Heart right ventricle (tissue), 16 donors: ENCODE results near the gene HYAL3. TPM values are rescaled to one million over a fixed set of nuclear protein-coding genes. Genes with fewer than 3 reads are reported as not detected.
"Not testable (repeated sequence)": the region's sequence is repeated elsewhere in the genome, so short reads cannot be mapped to it uniquely, and the experiment has no call there.

ENCODE experiments used
- ATAC-seq, 8 donors: fragments of 200-7000 bp; cut with Tn5 transposase; one replicate each; pipeline ENCODE4 v1.9.1; 2020; ENCODE audit warnings: mild to moderate bottlenecking in 8 of 8, moderate library complexity in 8 of 8, moderate number of reproducible peaks in 1 of 8
- DNase-seq, 2 donors: peaks; one replicate each; pipeline ENCODE4 v3.0.0-alpha.2; 2020
- H3K27ac ChIP-seq, 10 donors: fragments of 200-600 bp; sonication (generic) in 2 of 10; one replicate each; pipeline versions ENCODE4 v1.5.0 to v1.8.0; 2020 to 2022; ENCODE audit warnings: mild to moderate bottlenecking in 3 of 10
- H3K27me3 ChIP-seq, 7 donors: fragments of 200-600 bp; one replicate each; pipeline ENCODE4 v1.8.0; 2021 to 2022; ENCODE audit warnings: mild to moderate bottlenecking in 2 of 7
- H3K36me3 ChIP-seq, 9 donors: fragments of 200-600 bp; sonication (generic) in 1 of 9; one replicate each; pipeline versions ENCODE4 v1.5.0 to v1.8.0; 2020 to 2022; ENCODE audit warnings: mild to moderate bottlenecking in 2 of 9
- H3K4me1 ChIP-seq, 9 donors: fragments of 200-600 bp; sonication (generic) in 1 of 9; one replicate each; pipeline versions ENCODE4 v1.5.0 to v1.8.0; 2020 to 2022; ENCODE audit warnings: mild to moderate bottlenecking in 4 of 9
- H3K4me3 ChIP-seq, 10 donors: fragments of 200-600 bp; sonication (generic) in 2 of 10; one replicate each; pipeline versions ENCODE4 v1.5.0 to v1.8.0; 2020 to 2022; ENCODE audit warnings: mild to moderate bottlenecking in 7 of 10, moderate library complexity in 2 of 10
- H3K9me3 ChIP-seq, 11 donors: fragments of 200-600 bp in 10 of 11; sonication (generic) in 2 of 11; one replicate each; pipeline versions ENCODE4 v1.5.0 to v1.8.0; 2013 to 2022; ENCODE audit warnings: mild to moderate bottlenecking in 2 of 11, control low read depth in 1 of 11, moderate library complexity in 1 of 11
- WGBS, 2 donors: extraction: QIAGEN DNeasy Blood & Tissue Kit; methylation state at CpG; one replicate each; pipeline ENCODE4 v1.1.7; 2013; ENCODE audit warnings: inconsistent platforms in 1 of 2; 5-methylcytosine and 5-hydroxymethylcytosine counted together
- intact Hi-C, 10 donors: fragments of 100-400 bp; cut with DNase I; formaldehyde crosslinking; loops; one replicate each; pipeline versions ENCODE4 v1.11.1 to v1.14.2; 2022
- polyA plus RNA-seq, 2 donors: library from polyadenylated mRNA; stranded (reverse); fragments of 200-250 nt; gene quantifications; one replicate each; pipeline ENCODE4 v1.2.3, GENCODE V29; 2013
- total RNA-seq, 10 donors: library from RNA; stranded (reverse); fragmentation: NEBNext Ultra II Directional in 3 of 10; extraction: Animal tissue kit (Norgen Biotek cat#: 25700) in 3 of 10; gene quantifications; one replicate each; pipeline versions ENCODE4 v1.2.1 to v1.2.4, GENCODE V29; 2021 to 2023
- TF ChIP-seq, protein P1 (sequence below), 9 donors: fragments of 200-600 bp; sonication (generic) in 2 of 9; IDR thresholded peaks; one replicate each; pipeline versions ENCODE4 v1.5.0 to v1.8.0; 2021 to 2022; ENCODE audit warnings: antibody characterized with exemption in 9 of 9, mild to moderate bottlenecking in 5 of 9, moderate library complexity in 1 of 9
- donor health status: Arrhythmogenic right ventricular cardiomyopathy.
- donor health status: ischemic (EF 13 %, LVEDD 7.1; RV severe dilation, severe dysfunction).
- donor health status: healthy with polysubstance abuse.
- donor health status: DM: no; HTN: yes; CAD: no.
- donor health status: DM: no; HTN: no; CAD: no.
- donor health status: ischemic (EF 25% LVEDD 6.9; RV normal size, moderate dysfunction).
- donor health status: ischemic (EF 25% LVEDD 5.7; RV mildly dilated, moderate dysfunction).
- donor health status: healthy.
- donor health status: DM: yes; HTN: yes; CAD: no.
- donor health status: Ischemic cardiomyopathy.
- donor health status: ischemic (EF 35%, LVEDD 5.7; RV mildly dilated, moderate dysfunction).
- donor health status: nonischemic (EF 11% LVEDD 7.7; RV severe dilation, severe dysfunction).
- donor health status: DM: yes; HTN: yes; CAD: no.
- donor health status: PGD.
- donor health status: ischemic (EF 29% LVEDD 5.4; RV normal size, mild dysfunction).
- donor health status: nonischemic (EF 23%, LVEDD 6.1; RV moderate dilation, normal function).

The HYAL3 gene
- total and polyA plus RNA-seq, 12 donors: 0.80 to 3.0 (median 2.0) TPM

DNA sequence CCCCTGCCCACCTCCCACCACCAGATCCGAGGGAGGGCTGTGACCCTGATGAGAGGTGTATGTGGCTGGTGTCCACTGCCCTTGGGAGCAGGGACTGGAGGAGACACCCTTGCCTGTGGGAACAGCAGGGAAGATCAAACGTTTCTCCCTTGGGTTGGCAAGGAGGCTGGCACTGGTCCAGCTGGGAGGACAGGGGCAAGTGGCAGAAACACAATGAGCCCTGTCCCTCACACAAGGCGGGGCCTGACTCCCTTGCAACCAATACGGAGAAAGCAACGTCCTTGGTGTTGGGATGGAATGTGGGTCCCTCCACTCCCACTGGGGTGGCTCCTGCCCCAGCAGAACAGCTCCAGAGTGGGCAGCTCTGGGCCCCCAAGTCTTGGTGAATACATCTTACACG lies 18.1 kb upstream of the HYAL3 start:
- TF ChIP-seq, protein P1, sequence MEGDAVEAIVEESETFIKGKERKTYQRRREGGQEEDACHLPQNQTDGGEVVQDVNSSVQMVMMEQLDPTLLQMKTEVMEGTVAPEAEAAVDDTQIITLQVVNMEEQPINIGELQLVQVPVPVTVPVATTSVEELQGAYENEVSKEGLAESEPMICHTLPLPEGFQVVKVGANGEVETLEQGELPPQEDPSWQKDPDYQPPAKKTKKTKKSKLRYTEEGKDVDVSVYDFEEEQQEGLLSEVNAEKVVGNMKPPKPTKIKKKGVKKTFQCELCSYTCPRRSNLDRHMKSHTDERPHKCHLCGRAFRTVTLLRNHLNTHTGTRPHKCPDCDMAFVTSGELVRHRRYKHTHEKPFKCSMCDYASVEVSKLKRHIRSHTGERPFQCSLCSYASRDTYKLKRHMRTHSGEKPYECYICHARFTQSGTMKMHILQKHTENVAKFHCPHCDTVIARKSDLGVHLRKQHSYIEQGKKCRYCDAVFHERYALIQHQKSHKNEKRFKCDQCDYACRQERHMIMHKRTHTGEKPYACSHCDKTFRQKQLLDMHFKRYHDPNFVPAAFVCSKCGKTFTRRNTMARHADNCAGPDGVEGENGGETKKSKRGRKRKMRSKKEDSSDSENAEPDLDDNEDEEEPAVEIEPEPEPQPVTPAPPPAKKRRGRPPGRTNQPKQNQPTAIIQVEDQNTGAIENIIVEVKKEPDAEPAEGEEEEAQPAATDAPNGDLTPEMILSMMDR (IDR thresholded peaks at IDR 0.05): no peak
- Histone ChIP-seq H3K4me1 (peaks cover 17 to 59% (median 49%) of the 10 kb centered on the region in 9 donors), H3K36me3 (peaks cover 0 to 58% (median 33%) of the 10 kb centered on the region in 9 donors), H3K27me3 (no peaks in the 10 kb centered on the region), H3K4me3 (peak overlapping the region in 2 of 10 donors; percentile 5 to 74), H3K27ac (peak overlapping the region in 7 of 10 donors; percentile 28 to 99 (median 52)), H3K9me3 (no peaks in the 10 kb centered on the region)
- no peak for ATAC-seq
- intact Hi-C loops: no loop called here
- 56 to 58% methylated on average over 6 of the region's 6 CpGs for WGBS, 2 donors
- no peak for DNase-seq

DNA sequence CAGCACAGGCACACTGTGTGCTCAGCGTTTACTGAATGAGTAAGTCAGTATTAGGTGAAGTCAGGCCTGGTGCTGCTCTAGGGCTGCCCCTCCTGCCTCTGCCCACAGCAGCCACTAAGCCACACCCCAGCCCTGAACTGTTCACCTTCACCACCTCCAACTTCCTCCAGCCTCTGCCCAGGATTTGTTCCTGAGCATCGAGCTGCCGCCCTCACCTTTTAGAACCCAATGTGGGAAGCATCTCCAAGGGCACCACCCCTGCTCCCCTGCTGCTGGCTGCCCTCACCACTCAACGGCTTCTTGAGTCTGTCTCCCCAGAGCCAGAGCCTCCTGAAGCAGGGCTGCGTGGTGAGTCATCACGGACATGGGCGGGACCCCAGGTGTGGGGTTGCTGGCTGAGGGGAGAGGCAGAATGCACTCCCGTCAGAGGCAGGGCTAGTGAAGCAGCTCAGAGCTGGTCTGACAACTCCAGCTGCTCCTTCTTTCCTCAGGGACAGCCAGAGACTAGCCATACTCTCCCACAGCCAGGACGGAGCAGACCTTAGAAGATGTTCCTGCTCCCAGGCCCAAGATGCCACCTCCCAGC lies 17.5 kb upstream of the HYAL3 start:
- Histone ChIP-seq H3K27ac (peak overlapping the region in 7 of 10 donors; percentile 27 to 99 (median 45)), H3K4me1 (peaks cover 13 to 53% (median 43%) of the 10 kb centered on the region in 9 donors), H3K27me3 (no peaks in the 10 kb centered on the region), H3K36me3 (peaks cover 0 to 58% (median 33%) of the 10 kb centered on the region in 9 donors), H3K9me3 (no peaks in the 10 kb centered on the region), H3K4me3 (peak overlapping the region in 1 of 10 donors; percentile 5)
- TF ChIP-seq, protein P1 (IDR thresholded peaks at IDR 0.05): no peak
- intact Hi-C loops: no loop called here
- WGBS, 2 donors: 70 to 72% methylated on average over 9 of the region's 9 CpGs
- ATAC-seq (no peak), DNase-seq (no peak)

- H3K4me3 ChIP-seq: no peak overlapping the region
- H3K36me3 ChIP-seq: peaks cover 0 to 54% (median 33%) of the 10 kb centered on the region in 9 donors
- no peaks in the 10 kb centered on the region for H3K9me3 ChIP-seq
- 96 to 99% methylated on average over 4 of the region's 4 CpGs for WGBS, 2 donors
- H3K27ac ChIP-seq: peak overlapping the region in 2 of 10 donors; percentile 4 to 44
- H3K4me1 ChIP-seq: peaks cover 8 to 44% (median 31%) of the 10 kb centered on the region in 9 donors
- ATAC-seq (peak in 5 of 8 donors; percentile 3 to 25 (median 17)), DNase-seq (no peak)
- TF ChIP-seq, protein P1 (IDR thresholded peaks at IDR 0.05): no peak
- intact Hi-C loops: no loop called here
- H3K27me3 ChIP-seq: no peaks in the 10 kb centered on the region
Observed at GRCh38 chr3:50314816-50315215, 15.6 kb upstream of the HYAL3 start.

GRCh38 chr3:50314342-50314741 lies 15.1 kb upstream of the HYAL3 start:
- peak overlapping the region in 2 of 10 donors; percentile 4 to 44 for H3K27ac ChIP-seq
- 58 to 83% methylated on average over 3 of the region's 3 CpGs for WGBS, 2 donors
- intact Hi-C loops: no loop called here
- H3K4me1 ChIP-seq: peaks cover 8 to 39% (median 27%) of the 10 kb centered on the region in 9 donors
- no peaks in the 10 kb centered on the region for H3K27me3 ChIP-seq
- ATAC-seq (peak in 2 of 8 donors; percentile 4 to 14), DNase-seq (no peak)
- H3K9me3 ChIP-seq: no peaks in the 10 kb centered on the region
- H3K4me3 ChIP-seq: no peak overlapping the region
- TF ChIP-seq, protein P1 (IDR thresholded peaks at IDR 0.05): no peak
- H3K36me3 ChIP-seq: peaks cover 0 to 54% (median 33%) of the 10 kb centered on the region in 9 donors

DNA sequence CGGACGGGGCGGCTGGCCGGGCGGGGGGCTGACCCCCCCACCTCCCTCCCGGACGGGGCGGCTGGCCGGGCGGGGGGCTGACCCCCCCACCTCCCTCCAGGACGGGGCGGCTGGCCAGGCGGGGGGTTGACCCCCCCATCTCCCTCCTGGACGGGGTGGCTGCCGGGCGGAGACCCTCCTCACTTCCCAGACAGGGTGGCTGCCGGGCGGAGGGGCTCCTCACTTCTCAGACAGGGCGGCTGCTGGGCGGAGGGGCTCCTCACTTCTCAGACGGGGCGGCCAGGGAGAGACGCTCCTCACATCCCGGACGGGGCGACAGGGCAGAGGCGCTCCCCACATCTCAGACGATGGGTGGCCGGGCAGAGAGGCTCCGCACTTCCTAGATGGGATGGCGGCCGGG lies 12.8 kb upstream of the HYAL3 start:
- WGBS, 2 donors: 89 to 91% methylated on average over 29 to 32 of the region's 32 CpGs
- peaks cover 0 to 16% (median 6%) of the 10 kb centered on the region in 9 donors for H3K4me1 ChIP-seq
- ATAC-seq, H3K27ac ChIP-seq, intact Hi-C loops, H3K27me3 ChIP-seq, H3K4me3 ChIP-seq, H3K9me3 ChIP-seq, DNase-seq: not testable (repeated sequence)
- H3K36me3 ChIP-seq: peaks cover 0 to 40% (median 10%) of the 10 kb centered on the region in 9 donors
